Activated CD4-positive, alpha-beta memory T cell treated with anti-CD3 and anti-CD28 coated beads for 36 hours (primary cell): ENCODE measurements around the gene SDR42E1. TPM values are rescaled to one million over a fixed set of nuclear protein-coding genes. Genes with fewer than 3 reads are reported as not detected.

Experiments
- CTCF ChIA-PET: fragments of 350-600 bp; sonication (Branson Sonifier 250); formaldehyde crosslinking; loops from one replicate; lab custom pipeline; 2021; ENCODE audit warnings: antibody characterized with exemption, inconsistent platforms; lab: Charles Lee
- POLR2A ChIA-PET: fragments of 350-600 bp; sonication (Branson Sonifier 250); formaldehyde crosslinking; loops from one replicate; lab custom pipeline; 2021; ENCODE audit warnings: antibody characterized with exemption; lab: Charles Lee
- DNase-seq: peaks from one replicate; pipeline ENCODE4 v3.0.0-alpha.2; 2020
- H3K27ac Mint-ChIP-seq: one replicate; pipeline ENCODE4 v1.8.0; 2021; ENCODE audit warnings: mixed read lengths
- H3K27me3 Mint-ChIP-seq: one replicate; pipeline ENCODE4 v1.8.0; 2021; ENCODE audit warnings: mixed read lengths
- H3K36me3 Mint-ChIP-seq: one replicate; pipeline ENCODE4 v1.8.0; 2021; ENCODE audit warnings: mixed read lengths
- H3K4me1 Mint-ChIP-seq: one replicate; pipeline ENCODE4 v1.8.0; 2021; ENCODE audit warnings: low read depth, mixed read lengths
- H3K4me3 Mint-ChIP-seq: one replicate; pipeline ENCODE4 v1.8.0; 2021; ENCODE audit warnings: mild to moderate bottlenecking, mixed read lengths
- H3K9me3 Mint-ChIP-seq: one replicate; pipeline ENCODE4 v1.8.0; 2021; ENCODE audit warnings: mixed read lengths
- intact Hi-C: fragments of 100-400 bp; cut with micrococcal nuclease; formaldehyde crosslinking; loops from one replicate; pipeline ENCODE4 v1.15.1; 2023
- total RNA-seq, 2 experiments: library from RNA; stranded (reverse); gene quantifications; one replicate each; pipeline ENCODE4 v1.2.3, GENCODE V29; 2021

SDR42E1 gene
- total RNA-seq, 2 experiments from 2014 or later, result 4.1 to 4.9 TPM

DNA sequence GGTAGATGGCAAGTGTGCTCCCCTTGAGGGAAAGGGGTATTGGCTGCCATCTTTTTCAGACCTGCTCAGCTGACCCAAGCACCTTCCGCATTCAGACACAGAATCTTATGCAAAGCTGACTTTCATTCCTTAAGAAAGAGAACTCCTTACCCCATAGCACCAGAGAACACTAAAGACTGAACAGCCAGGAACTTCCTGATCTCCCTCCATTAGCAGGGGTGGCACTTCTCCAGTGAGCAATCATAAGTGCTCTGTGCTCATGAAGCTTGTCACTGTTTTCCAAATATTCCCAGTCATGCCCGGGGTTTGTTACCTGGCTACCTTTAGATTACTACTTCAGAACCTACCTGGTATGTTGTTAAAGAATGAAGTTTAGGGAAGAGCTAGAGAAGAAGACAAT is 35.7 kb upstream of the SDR42E1 start:
- no peak for DNase-seq
- intact Hi-C loops, result no loop called here
- Mint-ChIP-seq H3K36me3 (no peaks in the 10 kb centered on the region), H3K27me3 (peaks cover 14% of the 10 kb centered on the region), H3K4me1 (no peaks in the 10 kb centered on the region), H3K4me3 (no peak overlapping the region), H3K27ac (no peak overlapping the region), H3K9me3 (no peaks in the 10 kb centered on the region)
- POLR2A ChIA-PET, result no interaction called here
- CTCF ChIA-PET, result interaction anchor here (1.5 kb wide), 1 partner anchor 183 kb away, joined by 4 read pairs; no protein-coding TSS in a partner anchor

DNA sequence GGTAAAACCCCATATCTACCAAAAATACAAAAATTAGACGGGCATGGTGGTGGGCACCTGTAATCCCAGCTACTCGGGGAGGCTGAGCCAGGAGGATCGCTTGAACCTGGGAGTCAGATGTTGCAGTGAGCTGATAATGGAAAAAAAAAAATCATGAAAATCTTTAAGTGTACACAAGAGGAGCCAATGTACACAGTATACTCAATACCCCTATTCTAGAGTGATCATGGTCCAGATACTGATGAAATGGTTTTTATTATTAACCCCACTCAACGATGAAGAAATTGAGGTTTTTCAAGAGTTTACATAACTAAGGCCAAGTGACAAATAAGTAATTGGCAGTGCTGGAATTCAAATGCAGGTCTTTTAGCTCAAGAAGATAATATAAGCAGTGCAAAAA is 35.3 kb upstream of the SDR42E1 start:
- H3K27me3 Mint-ChIP-seq, result peaks cover 14% of the 10 kb centered on the region
- H3K4me3 Mint-ChIP-seq, result no peak overlapping the region
- H3K36me3 Mint-ChIP-seq, result no peaks in the 10 kb centered on the region
- H3K4me1 Mint-ChIP-seq, result no peaks in the 10 kb centered on the region
- ChIA-PET CTCF (interaction anchor here (1.5 kb wide), 1 partner anchor 184 kb away, joined by 4 read pairs; no protein-coding TSS in a partner anchor), POLR2A (no interaction called here)
- no peak overlapping the region for H3K27ac Mint-ChIP-seq
- no peak for DNase-seq
- no peaks in the 10 kb centered on the region for H3K9me3 Mint-ChIP-seq
- intact Hi-C loops, result no loop called here

DNA sequence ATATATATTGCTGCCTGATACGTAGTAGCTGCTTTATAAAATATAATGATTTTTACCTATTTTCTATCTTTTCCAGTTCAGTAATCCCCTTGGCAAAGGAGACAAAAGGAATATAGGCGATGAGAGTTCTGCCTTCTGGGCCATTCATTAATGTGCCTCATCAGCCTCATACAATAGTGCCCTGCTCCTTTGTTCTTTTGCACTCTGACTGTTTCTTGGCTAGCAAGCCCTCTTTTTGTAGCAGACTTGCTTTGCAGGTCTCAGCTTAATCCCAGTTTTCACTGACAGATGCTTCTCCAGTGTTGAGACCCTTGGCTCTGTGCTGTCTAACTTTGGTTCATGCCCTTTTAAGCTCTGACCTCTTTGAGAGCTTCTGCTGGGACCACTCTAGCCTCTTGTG is 34.2 kb upstream of the SDR42E1 start:
- H3K9me3 Mint-ChIP-seq, result no peaks in the 10 kb centered on the region
- CTCF ChIA-PET, result interaction anchor here (2.0 kb wide), 1 partner anchor 16 kb away, joined by 6 read pairs; no protein-coding TSS in a partner anchor

DNA sequence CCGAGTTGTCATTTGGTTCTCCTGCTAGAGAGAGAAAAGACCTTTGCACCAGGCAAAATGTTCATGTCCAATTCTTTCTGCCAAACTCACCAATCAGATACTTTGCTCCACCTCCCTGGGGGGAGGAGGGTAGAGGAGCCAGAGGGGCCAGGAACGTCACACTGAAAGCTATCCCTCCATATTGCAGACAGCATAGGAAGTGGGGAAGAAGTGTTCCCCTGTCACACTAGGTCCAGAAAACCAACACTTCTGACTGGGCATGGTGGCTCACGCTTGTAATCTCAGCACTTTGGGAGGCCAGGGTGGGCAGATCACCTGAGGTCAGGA is 33.3 kb upstream of the SDR42E1 start:
- DNase-seq, result no peak
- H3K4me3 Mint-ChIP-seq, result no peak overlapping the region
- H3K9me3 Mint-ChIP-seq, result no peaks in the 10 kb centered on the region
- no peaks in the 10 kb centered on the region for H3K4me1 Mint-ChIP-seq
- POLR2A ChIA-PET, result no interaction called here
- CTCF ChIA-PET, result interaction anchor here (2.0 kb wide), 1 partner anchor 16 kb away, joined by 6 read pairs; no protein-coding TSS in a partner anchor
- intact Hi-C loops, result no loop called here
- H3K27ac Mint-ChIP-seq, result no peak overlapping the region
- no peaks in the 10 kb centered on the region for H3K36me3 Mint-ChIP-seq
- peaks cover 14% of the 10 kb centered on the region for H3K27me3 Mint-ChIP-seq

More for the DNA sequence above, 34.2 kb upstream of the SDR42E1 start:
- Mint-ChIP-seq H3K36me3 (no peaks in the 10 kb centered on the region), H3K4me1 (no peaks in the 10 kb centered on the region), H3K4me3 (no peak overlapping the region), H3K27ac (no peak overlapping the region), H3K27me3 (peaks cover 14% of the 10 kb centered on the region)
- intact Hi-C loops, result no loop called here
- DNase-seq, result no peak
- POLR2A ChIA-PET, result no interaction called here

DNA sequence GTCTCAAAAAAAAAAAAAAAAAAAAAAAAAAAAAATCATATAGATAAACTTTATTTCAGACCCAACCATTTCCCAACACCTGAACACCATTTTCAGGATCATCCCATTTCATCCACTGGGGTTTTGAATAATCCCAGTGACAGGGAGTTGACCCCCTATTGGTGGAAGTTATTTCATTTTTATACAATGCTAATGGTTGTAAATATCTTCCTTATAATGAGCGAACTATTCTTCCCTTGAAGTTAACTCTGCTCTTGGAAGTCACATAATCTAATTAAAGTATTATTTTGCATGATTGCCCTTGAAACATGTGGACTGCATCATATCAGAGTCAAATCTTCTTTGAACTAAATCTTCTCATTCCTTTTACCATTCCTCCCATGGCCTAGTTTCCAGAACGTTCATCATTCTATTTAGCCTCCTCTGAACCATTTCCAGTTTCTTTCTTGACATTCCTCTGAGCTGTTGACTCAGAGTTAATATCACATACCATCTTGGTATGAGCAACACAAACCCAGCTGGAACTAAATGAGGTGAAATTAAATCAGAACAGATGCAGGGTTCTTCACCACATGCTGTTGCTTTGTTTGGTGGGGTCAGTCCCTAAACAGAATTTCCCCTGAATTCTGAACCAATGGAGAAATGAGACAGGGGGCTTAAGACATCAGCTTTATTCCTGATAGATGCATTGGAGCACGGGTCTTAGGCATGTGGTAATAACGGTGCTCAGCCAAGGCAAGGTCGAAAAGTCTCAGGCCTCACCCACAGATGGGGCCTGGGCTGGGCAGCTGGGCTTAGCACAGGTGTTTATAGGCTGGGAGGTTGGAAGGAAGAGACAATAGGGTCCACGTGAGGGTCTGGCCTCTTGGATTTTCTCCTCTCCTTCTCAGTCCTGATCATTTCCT is 32.7 kb upstream of the SDR42E1 start:
- H3K27ac Mint-ChIP-seq, result no peak overlapping the region
- no peak overlapping the region for H3K4me3 Mint-ChIP-seq
- H3K4me1 Mint-ChIP-seq, result no peaks in the 10 kb centered on the region
- CTCF ChIA-PET, result interaction anchor here (2.0 kb wide), 1 partner anchor 17 kb away, joined by 6 read pairs; no protein-coding TSS in a partner anchor
- POLR2A ChIA-PET, result no interaction called here
- H3K27me3 Mint-ChIP-seq, result peaks cover 14% of the 10 kb centered on the region
- no peaks in the 10 kb centered on the region for H3K36me3 Mint-ChIP-seq
- DNase-seq, result no peak
- intact Hi-C loops, result no loop called here
- no peaks in the 10 kb centered on the region for H3K9me3 Mint-ChIP-seq

DNA sequence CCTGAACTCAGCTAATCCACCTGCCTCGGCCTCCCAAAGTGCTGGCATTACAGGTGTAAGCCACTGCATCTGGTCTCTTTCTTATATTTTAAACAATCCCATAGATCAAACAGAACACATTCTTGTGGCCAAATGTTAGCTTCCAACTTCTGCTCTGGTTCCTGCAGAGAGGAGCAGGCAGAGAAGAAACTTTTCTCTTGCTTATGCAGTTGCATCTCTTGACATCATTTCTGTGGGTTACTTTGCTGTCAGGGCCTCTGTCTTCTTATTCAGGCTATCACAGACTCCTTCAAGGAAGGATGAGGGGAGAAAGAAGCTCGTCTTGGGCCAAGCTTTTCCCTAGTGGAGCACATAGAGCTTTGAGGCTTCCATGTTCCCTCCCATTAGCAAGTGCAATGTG is 31.6 kb upstream of the SDR42E1 start:
- Mint-ChIP-seq H3K27ac (no peak overlapping the region), H3K9me3 (no peaks in the 10 kb centered on the region), H3K27me3 (peaks cover 13% of the 10 kb centered on the region), H3K36me3 (no peaks in the 10 kb centered on the region), H3K4me1 (no peaks in the 10 kb centered on the region), H3K4me3 (no peak overlapping the region)
- intact Hi-C loops, result no loop called here
- DNase-seq, result no peak
- ChIA-PET CTCF (no interaction called here), POLR2A (no interaction called here)

DNA sequence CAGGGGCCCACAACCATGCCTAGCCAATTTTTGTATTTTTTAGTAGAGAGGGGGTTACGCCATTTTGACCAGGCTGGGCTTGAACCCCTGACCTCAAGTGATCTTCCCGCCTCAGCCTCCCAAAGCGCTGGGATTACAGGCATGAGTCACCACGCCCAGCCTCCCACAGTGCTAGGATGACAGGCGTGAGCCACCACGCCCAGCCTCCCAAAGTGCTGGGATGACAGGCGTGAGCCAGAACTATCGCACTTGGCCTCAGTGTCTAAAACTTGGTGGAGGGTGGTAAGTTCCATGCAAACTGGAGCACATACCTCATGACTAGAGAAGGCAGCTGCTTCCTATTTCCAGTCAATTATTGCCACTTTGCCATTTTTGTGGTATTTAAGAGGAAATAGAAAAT is 30.9 kb upstream of the SDR42E1 start:
- H3K27me3 Mint-ChIP-seq, result peaks cover 11% of the 10 kb centered on the region
- H3K36me3 Mint-ChIP-seq, result no peaks in the 10 kb centered on the region
- H3K4me1 Mint-ChIP-seq, result no peaks in the 10 kb centered on the region
- H3K4me3 Mint-ChIP-seq, result no peak overlapping the region
- no peak overlapping the region for H3K27ac Mint-ChIP-seq
- intact Hi-C loops, result no loop called here
- POLR2A ChIA-PET, result no interaction called here
- DNase-seq, result no peak
- H3K9me3 Mint-ChIP-seq, result no peaks in the 10 kb centered on the region
- CTCF ChIA-PET, result no interaction called here

DNA sequence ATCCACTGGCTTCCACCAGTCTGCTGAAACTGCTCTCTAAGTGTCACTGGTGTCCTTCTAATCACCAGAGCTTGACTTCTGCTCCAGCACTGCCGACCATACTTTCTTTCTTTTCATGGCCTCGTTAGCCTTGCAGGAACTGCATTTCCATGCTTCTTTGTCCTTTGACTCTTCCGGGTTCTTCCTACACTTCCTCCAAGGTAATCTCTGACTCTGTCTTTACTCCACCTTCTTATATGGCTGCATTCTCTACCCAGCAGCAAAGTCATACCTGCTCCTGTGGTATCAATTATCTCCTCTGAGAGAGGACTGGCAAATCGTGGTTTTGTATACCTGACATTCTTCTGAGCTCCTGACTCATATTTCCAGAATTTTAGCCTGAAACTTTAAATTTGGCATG is 30.3 kb upstream of the SDR42E1 start:
- Mint-ChIP-seq H3K9me3 (no peaks in the 10 kb centered on the region), H3K36me3 (no peaks in the 10 kb centered on the region), H3K27ac (no peak overlapping the region), H3K4me1 (no peaks in the 10 kb centered on the region), H3K27me3 (peaks cover 8% of the 10 kb centered on the region), H3K4me3 (no peak overlapping the region)
- CTCF ChIA-PET, result no interaction called here
- no peak for DNase-seq
- POLR2A ChIA-PET, result no interaction called here
- intact Hi-C loops, result no loop called here

DNA sequence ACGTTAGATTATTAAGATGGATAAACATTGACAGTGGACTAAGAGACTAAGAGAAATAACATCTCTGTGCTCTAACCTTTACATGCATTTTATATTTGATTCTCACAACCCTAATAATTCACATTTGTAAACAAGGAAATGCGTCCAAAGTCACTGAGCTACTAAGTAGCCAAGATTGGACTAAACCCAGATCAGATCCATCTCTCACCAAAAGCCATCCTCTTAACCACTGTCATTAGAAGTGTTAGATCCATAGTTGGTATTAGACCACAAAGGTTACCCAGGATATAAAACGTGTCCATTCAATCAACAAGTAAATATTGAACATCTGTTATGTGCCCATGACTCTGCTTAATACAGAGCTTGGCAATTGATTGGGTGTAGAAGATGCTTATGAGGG is 29.0 kb upstream of the SDR42E1 start:
- H3K27me3 Mint-ChIP-seq, result peaks cover 7% of the 10 kb centered on the region
- H3K36me3 Mint-ChIP-seq, result no peaks in the 10 kb centered on the region
- POLR2A ChIA-PET, result no interaction called here
- no peaks in the 10 kb centered on the region for H3K4me1 Mint-ChIP-seq
- H3K27ac Mint-ChIP-seq, result no peak overlapping the region
- no peak overlapping the region for H3K4me3 Mint-ChIP-seq
- intact Hi-C loops, result no loop called here
- no peak for DNase-seq
- no peaks in the 10 kb centered on the region for H3K9me3 Mint-ChIP-seq
- CTCF ChIA-PET, result no interaction called here

DNA sequence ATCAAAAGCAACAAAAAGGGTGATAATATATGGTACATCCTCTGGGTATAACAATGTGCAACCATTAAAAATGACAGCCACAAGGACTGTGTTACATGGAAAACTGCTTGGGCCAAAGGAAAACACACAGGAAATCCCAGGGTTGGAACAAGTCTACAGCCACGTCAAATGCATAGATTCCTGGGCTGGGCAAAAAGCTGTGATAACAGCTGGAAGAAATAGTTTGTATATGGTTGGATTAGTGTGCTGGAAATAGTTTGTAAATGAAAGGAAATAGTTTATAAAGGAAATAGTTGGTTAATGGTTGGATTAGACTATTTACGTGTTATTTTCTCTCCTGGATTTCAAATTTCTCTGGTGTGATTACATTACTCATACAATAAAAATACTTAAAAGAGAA is 26.4 kb upstream of the SDR42E1 start:
- no peak overlapping the region for H3K4me3 Mint-ChIP-seq
- H3K27ac Mint-ChIP-seq, result no peak overlapping the region
- peaks cover 12% of the 10 kb centered on the region for H3K27me3 Mint-ChIP-seq
- H3K9me3 Mint-ChIP-seq, result no peaks in the 10 kb centered on the region
- CTCF ChIA-PET, result no interaction called here
- POLR2A ChIA-PET, result no interaction called here
- intact Hi-C loops, result no loop called here
- H3K36me3 Mint-ChIP-seq, result no peaks in the 10 kb centered on the region
- DNase-seq, result no peak
- no peaks in the 10 kb centered on the region for H3K4me1 Mint-ChIP-seq

DNA sequence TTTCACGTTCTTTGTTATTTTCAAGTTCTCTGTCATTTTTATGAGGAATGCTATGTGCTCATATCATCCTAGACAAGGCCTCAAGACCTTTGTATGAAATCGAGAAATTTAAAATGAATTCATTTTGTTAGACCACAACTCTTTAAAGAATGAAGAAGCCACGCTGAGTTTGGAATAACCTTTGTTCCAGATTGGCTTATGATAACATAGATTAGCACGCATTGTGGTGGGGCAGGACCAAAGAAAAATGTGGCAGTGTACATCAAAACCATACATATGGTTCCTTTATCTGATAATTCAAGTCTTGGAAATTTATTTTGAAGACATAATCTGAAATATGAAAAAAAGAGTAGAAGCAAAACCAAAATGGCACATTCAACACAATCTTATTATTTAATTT is 26.0 kb upstream of the SDR42E1 start:
- CTCF ChIA-PET, result no interaction called here

DNA sequence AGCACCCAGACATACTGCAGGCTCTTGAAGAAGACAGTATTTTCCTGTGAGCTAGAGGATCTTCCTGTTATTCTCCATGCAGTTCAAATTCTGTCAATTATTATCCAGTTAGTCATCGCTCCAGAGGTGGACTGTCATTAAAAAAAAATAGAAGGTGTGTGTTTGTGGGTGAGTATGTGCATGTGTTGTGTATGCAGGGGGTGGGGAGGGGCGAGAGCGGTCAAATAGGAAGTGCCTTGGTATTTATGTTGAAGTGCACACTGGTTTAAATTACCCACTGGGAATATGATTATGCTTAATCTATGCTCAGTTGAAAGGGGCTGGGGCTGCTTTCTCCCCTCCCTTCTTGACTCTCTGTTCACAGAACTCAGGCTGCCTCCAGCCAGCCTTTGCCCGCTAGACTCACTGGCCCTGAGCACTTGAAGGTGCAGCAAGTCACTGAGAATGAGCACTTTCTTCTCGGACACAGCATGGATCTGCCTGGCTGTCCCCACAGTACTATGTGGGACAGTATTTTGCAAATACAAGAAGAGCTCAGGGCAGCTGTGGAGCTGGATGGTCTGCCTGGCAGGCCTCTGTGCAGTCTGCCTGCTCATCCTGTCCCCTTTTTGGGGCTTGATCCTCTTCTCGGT is 23.8 kb upstream of the SDR42E1 start, which contains the start of gene HSD17B2:
HSD17B2 (plus strand) TSS at position 273 of the 632 bp plus-strand sequence; CDS start at position 445, 172 bp downstream.
- POLR2A ChIA-PET, result no interaction called here
- CTCF ChIA-PET, result interaction anchor here (1.4 kb wide), 1 partner anchor 195 kb away, joined by 4 read pairs; no protein-coding TSS in a partner anchor
- Mint-ChIP-seq H3K27ac (no peak within 1 kb of the TSS), H3K36me3 (no peaks in the 10 kb centered on the region), H3K9me3 (no peaks in the 10 kb centered on the region), H3K4me1 (no peaks in the 10 kb centered on the region), H3K27me3 (peaks cover 16% of the 10 kb centered on the region), H3K4me3 (no peak within 1 kb of the TSS)
- intact Hi-C loops, result no loop called here
- no peak for DNase-seq

More for the DNA sequence above, 26.0 kb upstream of the SDR42E1 start:
- no peak for DNase-seq
- Mint-ChIP-seq H3K4me1 (no peaks in the 10 kb centered on the region), H3K27me3 (peaks cover 16% of the 10 kb centered on the region), H3K27ac (no peak overlapping the region), H3K4me3 (no peak overlapping the region), H3K9me3 (no peaks in the 10 kb centered on the region), H3K36me3 (no peaks in the 10 kb centered on the region)
- intact Hi-C loops, result no loop called here
- POLR2A ChIA-PET, result no interaction called here
